HepG2 (cell line): Measurements from ENCODE around the gene PRKG1. TPM values are rescaled to one million over a fixed set of nuclear protein-coding genes. Genes with fewer than 3 reads are reported as not detected.

Source experiments
- ATAC-seq: fragments of 200-7000 bp; cut with Tn5 transposase; 3 replicates; pipeline ENCODE4 v1.9.1; 2020; ENCODE audit warnings: mild to moderate bottlenecking, moderate library complexity
- BruUV-seq: library from RNA; stranded (reverse); fragments of 400-500 nt; replicated peaks from 2 replicates; lab custom pipeline; 2021; lab: Mats Ljungman, UMichigan
- CTCF ChIA-PET: fragments of 300-600 bp; formaldehyde crosslinking; extraction: SDS; loops from one replicate; lab custom pipeline; 2021; ENCODE audit warnings: low total read pairs, inconsistent platforms, low intra/inter-chr PET ratio; lab: Yijun Ruan, JAX
- POLR2A ChIA-PET: fragments of 350-600 bp; sonication (Branson Sonifier 250); formaldehyde crosslinking; loops from one replicate; lab custom pipeline; 2020; ENCODE audit warnings: antibody characterized with exemption, inconsistent platforms; lab: Yijun Ruan, JAX
- DNase-seq: peaks from one replicate; pipeline ENCODE4 v3.0.0-alpha.2; 2015; ENCODE audit warnings: low spot score
- FAIRE-seq: peaks from 3 replicates; lab custom pipeline; 2011; peaks lifted over from hg19 to GRCh38; lab: Jason Lieb, UNC
- H2AFZ ChIP-seq: one replicate; pipeline ENCODE4 v1.6.1; 2011; ENCODE audit warnings: low read length, inconsistent platforms
- H3K27ac ChIP-seq: fragments of 300-600 bp; 3 replicates; pipeline ENCODE4 v1.8.0; 2011; ENCODE audit warnings: mixed run types, mild to moderate bottlenecking, mixed read lengths, low read length, inconsistent platforms; ENCODE audit not compliant: insufficient read depth; ENCODE audit errors: extremely low read length
- H3K27me3 ChIP-seq, 2 experiments: fragments of 200-600 bp in 1 of 2; 2 replicates in 1 of 2; 3 replicates in 1 of 2; pipeline versions ENCODE4 v1.6.0 to v1.8.0; 2011; ENCODE audit warnings: low read length in 2 of 2, mild to moderate bottlenecking in 2 of 2, moderate library complexity in 2 of 2, inconsistent platforms in 1 of 2; ENCODE audit not compliant: insufficient read depth in 2 of 2, control insufficient read depth in 1 of 2
- H3K36me3 ChIP-seq, 2 experiments: fragments of 200-600 bp in 1 of 2; replicated peaks in 1 of 2; 2 replicates in 1 of 2; 3 replicates in 1 of 2; pipeline versions ENCODE4 v1.5.1 to v1.8.0; 2011; ENCODE audit warnings: low read length in 2 of 2, inconsistent platforms in 1 of 2; ENCODE audit not compliant: insufficient read depth in 2 of 2, control insufficient read depth in 1 of 2
- H3K4me1 ChIP-seq: 2 replicates; pipeline ENCODE4 v1.5.1; 2012; ENCODE audit warnings: low read length, inconsistent platforms; ENCODE audit not compliant: insufficient read depth
- H3K4me2 ChIP-seq: 2 replicates; pipeline ENCODE4 v1.6.0; 2011; ENCODE audit warnings: low read depth, low read length, inconsistent platforms
- H3K4me3 ChIP-seq, 3 experiments: fragments of 200-600 bp in 1 of 3; sonication (generic), shearing (Covaris generic) in 1 of 3; replicated peaks in 1 of 3; 2 replicates each; pipeline ENCODE4 v1.5.1; 2011 to 2016; ENCODE audit warnings: low read length in 3 of 3, inconsistent platforms in 2 of 3, low read depth in 2 of 3, mild to moderate bottlenecking in 2 of 3, control low read depth in 1 of 3, mixed read lengths in 1 of 3; ENCODE audit not compliant: insufficient read depth in 1 of 3
- H3K79me2 ChIP-seq: one replicate; pipeline ENCODE4 v1.6.1; 2011; ENCODE audit warnings: low read length, inconsistent platforms; ENCODE audit not compliant: insufficient read depth
- H3K9ac ChIP-seq: 2 replicates; pipeline ENCODE4 v1.6.0; 2011; ENCODE audit warnings: mild to moderate bottlenecking, low read depth, low read length, inconsistent platforms; ENCODE audit not compliant: insufficient read depth
- H3K9me3 ChIP-seq: 2 replicates; pipeline ENCODE4 v1.5.1; 2012; ENCODE audit warnings: mild to moderate bottlenecking, low read length
- H4K20me1 ChIP-seq: 2 replicates; pipeline ENCODE4 v1.6.0; 2011; ENCODE audit warnings: inconsistent platforms, mild to moderate bottlenecking, low read length, moderate library complexity; ENCODE audit not compliant: insufficient read depth
- ARID2 ChIP-seq: sonication (generic); formaldehyde crosslinking; IDR thresholded peaks from 2 replicates; pipeline ENCODE4 v1.8.1; 2022; ENCODE audit warnings: mild to moderate bottlenecking, missing genetic modification reagents, borderline replicate concordance
- HNRNPK ChIP-seq: fragments of 200-400 bp; formaldehyde crosslinking; IDR thresholded peaks from 2 replicates; pipeline ENCODE4 v1.6.1; 2018; ENCODE audit warnings: low read length, low read depth, moderate library complexity, mild to moderate bottlenecking; ENCODE audit not compliant: poor library complexity, severe bottlenecking
- IRX3 ChIP-seq: sonication (generic); formaldehyde crosslinking; IDR thresholded peaks from 2 replicates; pipeline ENCODE4 v1.8.1; 2023; ENCODE audit warnings: mild to moderate bottlenecking, low read depth, missing genetic modification reagents, borderline replicate concordance
- MIXL1 ChIP-seq: IDR thresholded peaks from 2 replicates; pipeline ENCODE4 v1.6.1; 2016
- PRDM10 ChIP-seq: sonication (generic); formaldehyde crosslinking; IDR thresholded peaks from 2 replicates; pipeline ENCODE4 v1.4.0; 2020; ENCODE audit warnings: low read depth, missing genetic modification reagents
- SALL2 ChIP-seq: sonication (generic); formaldehyde crosslinking; IDR thresholded peaks from 2 replicates; pipeline ENCODE4 v1.8.1; 2023; ENCODE audit warnings: mild to moderate bottlenecking, missing genetic modification reagents, inconsistent platforms
- SAP130 ChIP-seq: IDR thresholded peaks from 2 replicates; pipeline ENCODE4 v1.6.1; 2016; ENCODE audit warnings: low read depth
- SKIL ChIP-seq: sonication (generic); formaldehyde crosslinking; IDR thresholded peaks from 2 replicates; pipeline ENCODE4 v1.8.0; 2022; ENCODE audit warnings: missing genetic modification reagents, mild to moderate bottlenecking, moderate library complexity, borderline replicate concordance
- SNRNP70 ChIP-seq: fragments of 200-400 bp; formaldehyde crosslinking; IDR thresholded peaks from 2 replicates; pipeline ENCODE4 v1.6.1; 2017; ENCODE audit warnings: mild to moderate bottlenecking, low read depth, low read length, moderate library complexity
- WIZ ChIP-seq: sonication (generic); formaldehyde crosslinking; IDR thresholded peaks from 2 replicates; pipeline ENCODE4 v1.5.1; 2020; ENCODE audit warnings: mild to moderate bottlenecking, missing genetic modification reagents
- ZNF18 ChIP-seq: sonication (generic); formaldehyde crosslinking; IDR thresholded peaks from 2 replicates; pipeline ENCODE4 v1.8.0; 2022; ENCODE audit warnings: mild to moderate bottlenecking, missing genetic modification reagents; ENCODE audit not compliant: insufficient replicate concordance
- ZNF414 ChIP-seq: sonication (generic); formaldehyde crosslinking; IDR thresholded peaks from 2 replicates; pipeline ENCODE4 v1.5.0; 2020; ENCODE audit warnings: missing genetic modification reagents
- ZNF691 ChIP-seq: sonication (generic); formaldehyde crosslinking; IDR thresholded peaks from 2 replicates; pipeline ENCODE4 v1.4.0; 2020; ENCODE audit warnings: missing genetic modification reagents, low read depth, mild to moderate bottlenecking, borderline replicate concordance
- ZNF720 ChIP-seq: sonication (generic); formaldehyde crosslinking; IDR thresholded peaks from 2 replicates; pipeline ENCODE4 v1.4.0; 2020; ENCODE audit warnings: missing genetic modification reagents
- WGBS: methylation state at CpG from one replicate; pipeline ENCODE4 v1.1.6; 2017; ENCODE audit warnings: low lambda C conversion rate; 5-methylcytosine and 5-hydroxymethylcytosine counted together
- in situ Hi-C: cut with HindIII; loops from 2 replicates; pipeline ENCODE4 v1.10.0; 2017; ENCODE audit warnings: low pct_unique_long_range_greater_than_20kb; ENCODE audit not compliant: extremely low pct_ligation_motif_present
- intact Hi-C: fragments of 100-400 bp; cut with micrococcal nuclease; formaldehyde crosslinking; loops from one replicate; pipeline ENCODE4 v1.10.0; 2022; ENCODE audit not compliant: unreplicated experiment
- polyA plus RNA-seq, 8 experiments: library from polyadenylated mRNA; depleted of rRNA in 3 of 8; stranded (reverse) in 7 of 8; unstranded in 1 of 8; fragments of >200 nt; fragmentation: Illumina TruSeq in 4 of 8; extraction: Trizol in 4 of 8; gene quantifications; 2 replicates each; pipeline versions ENCODE4 v1.2.1 to v1.2.3, GENCODE V29; 2011 to 2016; ENCODE audit warnings: low read depth in 4 of 8, missing spikeins in 1 of 8, mixed read lengths in 1 of 8; ENCODE audit not compliant: insufficient read depth in 1 of 8
- total RNA-seq, 5 experiments: library from RNA; depleted of rRNA; stranded (reverse); fragments of >200 nt; fragmentation: Illumina TruSeq; extraction: Trizol; gene quantifications; 2 replicates each; pipeline ENCODE4 v1.2.3, GENCODE V29; 2016; ENCODE audit warnings: low read depth in 1 of 5

Gene PRKG1
- total and polyA plus RNA-seq, 2 of the 13 experiments (the other 11 are each of a cell fraction or from before 2014, with no cell fraction given), result 0.01 TPM; not detected in 1

- in situ Hi-C loops, result no loop called here
- H3K9ac ChIP-seq, result no peak overlapping the region
- H3K4me2 ChIP-seq, result no peak overlapping the region
- FAIRE-seq (no peak), ATAC-seq (no peak), DNase-seq (no peak)
- H3K4me1 ChIP-seq, result no peaks in the 10 kb centered on the region
- no peak overlapping the region for H2AFZ ChIP-seq
- H3K36me3 ChIP-seq, result no peaks in the 10 kb centered on the region
- WGBS, result 9% methylated on average over 2 of the region's 2 CpGs
- POLR2A ChIA-PET, result no interaction called here
- no peaks in the 10 kb centered on the region for H3K79me2 ChIP-seq
- no peaks in the 10 kb centered on the region for H3K9me3 ChIP-seq
- no TSS peak for BruUV-seq
- H3K4me3 ChIP-seq, result no peak overlapping the region
- H3K27me3 ChIP-seq, result no peaks in the 10 kb centered on the region
- H3K27ac ChIP-seq, result no peak overlapping the region
- CTCF ChIA-PET, result no interaction called here
- no peaks in the 10 kb centered on the region for H4K20me1 ChIP-seq
- intact Hi-C loops, result no loop called here
- TF ChIP-seq SNRNP70 (no peak), ZNF720 (no peak), ZNF18 (CRISPR knock-in tag) (no peak), WIZ (CRISPR knock-in tag) (no peak), ZNF414 (no peak), ZNF691 (no peak), SKIL (CRISPR knock-in tag) (no peak), IRX3 (CRISPR knock-in tag) (no peak), HNRNPK (no peak), SAP130 (CRISPR knock-in tag) (no peak), SALL2 (no peak), PRDM10 (no peak), MIXL1 (CRISPR knock-in tag) (no peak), ARID2 (no peak)
These were observed 55.8 kb downstream of the PRKG1 start for GRCh38 chr10:51129946-51130544.
